Psoas muscle (tissue), 8 donors: ENCODE results near the gene ITPR1. TPM values are rescaled to one million over a fixed set of nuclear protein-coding genes. Genes with fewer than 3 reads are reported as not detected.

Source experiments
- ATAC-seq, 4 donors: fragments of 200-7000 bp; cut with Tn5 transposase; one replicate each; pipeline ENCODE4 v1.9.1; 2020; ENCODE audit warnings: moderate library complexity in 3 of 4, mild to moderate bottlenecking in 2 of 4
- DNase-seq, 2 donors: peaks; one replicate each; pipeline ENCODE4 v3.0.0-alpha.2; 2020
- H3K27ac ChIP-seq: fragments of 200-600 bp; one replicate; pipeline ENCODE4 v1.8.0; 2022
- H3K27me3 ChIP-seq, 3 donors: fragments of 200-600 bp in 1 of 3; one replicate each; pipeline versions ENCODE4 v1.6.1 to v1.8.0; 2013 to 2022; ENCODE audit warnings: low read length in 2 of 3, mild to moderate bottlenecking in 2 of 3, moderate library complexity in 1 of 3; ENCODE audit not compliant: insufficient read depth in 3 of 3
- H3K36me3 ChIP-seq, 2 donors: fragments of 200-600 bp in 1 of 2; one replicate each; pipeline versions ENCODE4 v1.6.1 to v1.8.0; 2013 to 2022; ENCODE audit warnings: low read depth in 1 of 2, mild to moderate bottlenecking in 1 of 2, moderate library complexity in 1 of 2; ENCODE audit not compliant: insufficient read depth in 1 of 2
- H3K4me1 ChIP-seq: fragments of 200-600 bp; one replicate; pipeline ENCODE4 v1.8.0; 2022
- H3K4me3 ChIP-seq: fragments of 200-600 bp; one replicate; pipeline ENCODE4 v1.8.0; 2022; ENCODE audit warnings: mild to moderate bottlenecking
- H3K9me3 ChIP-seq: fragments of 200-600 bp; one replicate; pipeline ENCODE4 v1.8.0; 2022
- CTCF ChIP-seq: fragments of 200-600 bp; IDR thresholded peaks from one replicate; pipeline ENCODE4 v1.8.0; 2022; ENCODE audit warnings: antibody characterized with exemption
- WGBS, 3 donors: extraction: QIAGEN DNeasy Blood & Tissue Kit; methylation state at CpG; one replicate each; pipeline versions ENCODE4 v1.1.6 to v1.1.7; 2013; 5-methylcytosine and 5-hydroxymethylcytosine counted together
- intact Hi-C, 2 donors: fragments of 100-400 bp; cut with DNase I; formaldehyde crosslinking; loops; one replicate each; pipeline versions ENCODE4 v1.11.0 to v1.14.2; 2022
- polyA plus RNA-seq, 3 donors: library from polyadenylated mRNA; stranded (reverse); fragments of 200-250 nt; gene quantifications; one replicate each; pipeline ENCODE4 v1.2.3, GENCODE V29; 2013
- total RNA-seq, 4 donors: library from RNA; stranded (reverse); fragmentation: NEBNext Ultra II Directional in 2 of 4; extraction: Animal tissue kit (Norgen Biotek cat#: 25700) in 2 of 4; gene quantifications; one replicate each; pipeline versions ENCODE4 v1.2.1 to v1.2.4, GENCODE V29; 2021 to 2023
- donor health status: healthy with polysubstance abuse.
- donor health status: DM: no; HTN: no; CAD: no; lungs with moderate emphysema.
- donor health status: Bipolar disorder and iron deficiency.
- donor health status: healthy.
- donor health status: DM: yes; HTN: yes; CAD: no.
- donor health status: DM: no; HTN: no; CAD: no.
- donor health status: DM: no; HTN: no; CAD: no.
- donor health status: DM: yes; HTN: yes; CAD: no.

ITPR1 gene
- total and polyA plus RNA-seq, 7 donors: 4.4 to 9.2 (median 8.8) TPM

GRCh38 chr3:4506559-4507023 is 13.4 kb downstream of the ITPR1 start:
- no peak for TF ChIP-seq CTCF
- no peaks in the 10 kb centered on the region for H3K4me1 ChIP-seq
- H3K4me3 ChIP-seq: no peak overlapping the region
- no peaks in the 10 kb centered on the region for H3K36me3 ChIP-seq
- H3K9me3 ChIP-seq: no peaks in the 10 kb centered on the region
- DNase-seq (no peak), ATAC-seq (no peak)
- no peaks in the 10 kb centered on the region for H3K27me3 ChIP-seq
- WGBS, 3 donors: 81 to 82% (median 81%) methylated on average over 2 of the region's 2 CpGs
- intact Hi-C loops: no loop called here
- no peak overlapping the region for H3K27ac ChIP-seq

- H3K27ac ChIP-seq: no peak overlapping the region
- 62 to 75% (median 66%) methylated on average over 5 of the region's 5 CpGs for WGBS, 3 donors
- TF ChIP-seq CTCF: no peak
- ATAC-seq (no peak), DNase-seq (no peak)
- intact Hi-C loops: no loop called here
- H3K4me1 ChIP-seq: no peaks in the 10 kb centered on the region
- H3K9me3 ChIP-seq: no peaks in the 10 kb centered on the region
- H3K27me3 ChIP-seq: no peaks in the 10 kb centered on the region
- no peak overlapping the region for H3K4me3 ChIP-seq
- no peaks in the 10 kb centered on the region for H3K36me3 ChIP-seq
Observed at GRCh38 chr3:4507024-4507596, 14.0 kb downstream of the ITPR1 start.

GRCh38 chr3:4508048-4508981 is 15.2 kb downstream of the ITPR1 start:
- H3K27ac ChIP-seq: no peak overlapping the region
- no peak for ATAC-seq
- H3K36me3 ChIP-seq: no peaks in the 10 kb centered on the region
- H3K9me3 ChIP-seq: no peaks in the 10 kb centered on the region
- no peaks in the 10 kb centered on the region for H3K4me1 ChIP-seq
- intact Hi-C loops: no loop called here
- H3K27me3 ChIP-seq: no peaks in the 10 kb centered on the region
- TF ChIP-seq CTCF: no peak
- H3K4me3 ChIP-seq: no peak overlapping the region
- DNase-seq: no peak
- 76 to 80% (median 78%) methylated on average over 8 of the region's 8 CpGs for WGBS, 3 donors

GRCh38 chr3:4509043-4509442 is 15.9 kb downstream of the ITPR1 start:
- DNase-seq (no peak), ATAC-seq (no peak)
- Histone ChIP-seq H3K36me3 (no peaks in the 10 kb centered on the region), H3K27ac (no peak overlapping the region), H3K4me1 (no peaks in the 10 kb centered on the region), H3K27me3 (no peaks in the 10 kb centered on the region), H3K4me3 (no peak overlapping the region), H3K9me3 (no peaks in the 10 kb centered on the region)
- no peak for TF ChIP-seq CTCF
- intact Hi-C loops: no loop called here
